HG03175 (cell line): ENCODE measurements around the gene NPM1.

Source experiments
- ATAC-seq: cut with Tn5 transposase; IDR thresholded peaks from one replicate; pipeline ENCODE4 v1.9.1; 2021; ENCODE audit warnings: mild to moderate bottlenecking, moderate library complexity; ENCODE audit not compliant: unreplicated experiment

The NPM1 gene

DNA sequence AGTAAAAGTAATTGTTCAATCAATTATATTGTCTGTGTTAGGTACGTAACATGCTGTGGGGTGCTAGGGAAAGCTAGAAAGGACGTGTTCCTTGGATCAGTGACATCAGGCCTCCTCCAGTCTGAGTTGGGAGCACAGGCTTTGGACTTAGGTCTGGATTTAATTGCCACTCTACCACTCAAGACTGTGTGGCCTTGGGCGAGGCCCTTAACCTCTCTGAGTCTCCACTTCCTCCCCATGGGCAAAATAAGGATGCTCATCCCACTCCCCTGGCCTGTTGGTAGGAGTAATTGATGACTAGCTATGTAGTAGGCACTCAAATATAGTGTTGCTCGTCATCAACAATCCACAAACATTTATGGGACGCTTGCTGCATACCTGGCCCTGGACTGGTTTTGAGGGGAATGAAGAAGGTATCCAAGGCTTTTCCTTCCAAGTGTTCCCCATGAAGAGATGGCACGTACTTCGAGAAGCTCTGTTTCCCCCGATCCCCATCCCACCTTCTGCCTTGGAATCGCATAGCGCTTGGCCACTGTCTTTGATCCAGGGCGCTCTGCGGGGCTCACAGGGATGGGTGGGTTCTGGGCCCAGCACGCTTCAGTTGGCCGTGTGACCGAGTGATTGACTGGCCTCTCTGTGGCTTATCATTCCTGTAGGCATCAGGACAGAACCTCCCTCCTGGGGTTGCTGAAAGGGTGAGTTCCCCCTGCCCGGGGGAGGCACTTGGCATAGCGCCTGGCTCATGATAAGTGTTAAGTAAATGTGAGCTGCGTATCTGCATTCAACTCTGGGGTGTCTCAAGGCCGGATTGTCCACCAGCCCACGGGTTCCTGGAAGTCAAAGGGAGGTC, 39.9 kb downstream of the NPM1 start:
- ATAC-seq: no peak

DNA sequence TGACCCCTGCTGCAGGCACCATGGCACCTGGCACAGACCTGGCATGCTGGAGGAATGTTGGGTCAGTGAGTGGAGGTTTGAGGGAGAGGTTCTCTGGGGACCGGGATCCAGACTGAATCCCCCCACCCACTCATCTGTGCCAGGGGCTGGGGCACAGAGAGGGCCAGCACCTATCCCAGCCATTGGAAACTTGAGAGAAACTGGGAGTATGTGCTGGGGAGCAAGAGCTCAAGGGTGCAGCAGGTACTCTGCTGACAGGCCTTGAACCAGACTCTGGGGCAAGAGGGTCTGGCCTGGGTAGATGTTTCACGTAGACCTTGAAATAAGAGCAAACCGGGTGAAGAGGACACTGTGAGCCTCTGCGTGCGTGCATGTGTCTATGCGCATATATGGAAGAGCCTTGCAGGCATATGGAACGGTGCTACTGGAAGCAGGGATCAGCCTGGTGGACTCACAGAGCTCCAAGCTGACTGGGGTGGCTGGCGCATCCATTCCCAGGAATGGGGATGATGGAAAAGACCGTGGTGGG, 40.6 kb downstream of the NPM1 start:
- no peak for ATAC-seq

- ATAC-seq: no peak
Observed at GRCh38 chr5:171428809-171429542, 41.3 kb downstream of the NPM1 start.

GRCh38 chr5:171429543-171429910, 41.9 kb downstream of the NPM1 start:
- no peak for ATAC-seq

GRCh38 chr5:171431251-171431777, 43.7 kb downstream of the NPM1 start:
- no peak for ATAC-seq

DNA sequence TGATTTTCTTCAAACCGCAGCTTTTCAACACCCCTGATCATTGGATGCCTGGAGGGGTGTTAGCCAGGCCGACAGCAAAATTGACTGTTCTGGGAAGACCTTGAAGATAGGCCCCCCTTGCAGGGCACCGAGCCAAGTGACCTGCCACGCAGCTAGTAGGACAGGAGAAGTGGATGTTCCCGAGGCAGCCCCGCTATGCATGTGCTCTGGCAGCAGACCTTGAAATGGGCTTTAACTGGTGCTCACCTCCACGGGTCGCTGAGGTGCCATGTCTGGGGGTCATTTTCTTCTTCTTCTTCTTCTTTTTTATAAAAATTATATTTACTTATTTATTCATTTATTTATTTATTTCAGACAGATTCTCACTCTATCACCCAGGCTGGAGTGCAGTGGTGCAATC, 44.4 kb downstream of the NPM1 start:
- no peak for ATAC-seq

DNA sequence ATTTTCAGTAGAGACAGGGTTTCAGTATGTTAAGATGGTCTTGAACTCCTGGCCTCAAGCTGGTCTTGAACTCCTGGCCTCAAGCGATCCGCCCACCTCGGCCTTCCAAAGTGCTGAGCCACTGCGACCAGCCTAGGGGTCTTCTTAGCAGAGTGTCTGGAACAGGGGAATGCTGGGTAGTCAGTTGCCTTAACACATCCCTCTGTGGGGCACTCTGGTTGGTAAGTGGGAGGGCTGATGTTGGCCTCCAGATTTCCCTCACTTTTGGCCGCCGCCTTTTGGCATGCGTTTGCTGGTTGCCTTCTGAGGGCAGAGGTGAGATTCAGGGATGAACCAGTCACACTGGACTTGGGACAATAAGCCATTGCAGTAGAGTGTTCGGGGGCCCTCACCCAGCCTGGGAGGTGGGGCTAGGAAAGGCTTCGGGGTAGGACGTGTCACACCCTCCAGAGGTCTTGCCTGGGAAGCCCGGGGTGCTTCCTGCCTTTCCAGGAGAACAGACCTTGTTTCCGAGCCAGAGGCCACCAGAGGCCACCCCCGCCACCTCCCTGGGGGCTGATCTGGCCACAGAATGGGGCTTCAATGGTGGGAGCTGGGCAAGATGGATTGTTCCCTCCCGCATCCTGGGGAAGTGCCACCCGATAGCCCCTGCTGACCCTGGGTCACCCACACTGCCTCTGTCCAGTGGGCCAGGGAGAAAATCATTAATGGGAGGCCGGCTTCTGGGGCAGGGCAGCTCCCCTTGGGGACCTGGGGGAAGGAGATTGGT, 45.1 kb downstream of the NPM1 start:
- ATAC-seq: no peak

GRCh38 chr5:171433352-171433698, 45.7 kb downstream of the NPM1 start:
- ATAC-seq: no peak

DNA sequence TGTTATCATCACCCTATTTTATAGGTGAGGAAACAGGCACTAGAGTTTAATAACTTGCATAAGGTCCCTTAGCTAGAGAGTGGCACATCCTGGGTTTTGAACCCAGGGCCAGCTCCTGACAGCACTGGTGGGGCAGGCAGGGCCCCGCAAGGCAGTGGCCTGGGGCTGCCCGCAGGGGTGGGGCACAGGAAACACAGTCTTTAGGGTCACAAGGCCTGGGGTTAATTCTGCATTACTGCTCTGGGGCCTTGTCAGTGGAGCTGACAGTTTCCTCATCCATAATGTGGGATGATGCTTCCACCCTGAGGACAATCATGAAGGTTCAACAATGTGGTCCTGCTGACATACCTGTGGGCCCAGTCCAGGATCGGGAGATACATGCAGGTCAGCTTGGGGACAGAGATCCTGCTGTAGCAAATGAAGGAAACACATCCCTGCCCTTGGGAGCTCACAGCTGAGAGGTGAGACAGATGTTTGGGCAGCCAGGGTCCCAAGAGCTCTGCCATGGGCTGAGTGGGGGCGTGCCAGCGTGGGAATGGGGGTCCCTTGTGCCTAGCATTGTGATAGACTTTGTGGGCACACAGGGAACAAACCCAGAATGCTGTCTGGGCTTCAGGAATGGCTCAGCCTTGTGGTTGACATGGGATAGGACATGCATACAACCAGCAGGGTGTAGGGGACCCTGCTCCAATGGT, 46.5 kb downstream of the NPM1 start:
- no peak for ATAC-seq

DNA sequence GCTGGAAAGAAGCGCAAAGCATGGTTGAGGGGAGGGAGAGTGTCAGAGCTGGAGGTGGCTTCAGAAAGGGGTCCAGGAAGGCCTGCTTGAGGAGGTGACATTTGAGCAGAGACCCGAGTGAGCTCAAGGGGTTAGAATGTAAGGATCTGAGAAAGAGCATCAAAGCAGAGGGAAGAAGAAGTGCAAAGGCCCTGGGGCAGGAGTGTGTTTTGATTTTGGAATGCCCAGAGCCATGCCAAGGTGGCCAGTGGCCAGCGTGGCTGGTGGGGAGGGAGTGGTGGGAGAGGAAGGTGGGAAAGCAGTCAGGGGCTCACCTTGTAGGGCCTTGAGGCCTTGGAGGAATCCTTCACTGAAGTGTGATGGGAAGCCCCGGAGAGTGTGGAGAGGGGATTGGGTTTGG, 47.2 kb downstream of the NPM1 start:
- ATAC-seq: no peak

GRCh38 chr5:171435908-171436307, 48.3 kb downstream of the NPM1 start:
- ATAC-seq: no peak

DNA sequence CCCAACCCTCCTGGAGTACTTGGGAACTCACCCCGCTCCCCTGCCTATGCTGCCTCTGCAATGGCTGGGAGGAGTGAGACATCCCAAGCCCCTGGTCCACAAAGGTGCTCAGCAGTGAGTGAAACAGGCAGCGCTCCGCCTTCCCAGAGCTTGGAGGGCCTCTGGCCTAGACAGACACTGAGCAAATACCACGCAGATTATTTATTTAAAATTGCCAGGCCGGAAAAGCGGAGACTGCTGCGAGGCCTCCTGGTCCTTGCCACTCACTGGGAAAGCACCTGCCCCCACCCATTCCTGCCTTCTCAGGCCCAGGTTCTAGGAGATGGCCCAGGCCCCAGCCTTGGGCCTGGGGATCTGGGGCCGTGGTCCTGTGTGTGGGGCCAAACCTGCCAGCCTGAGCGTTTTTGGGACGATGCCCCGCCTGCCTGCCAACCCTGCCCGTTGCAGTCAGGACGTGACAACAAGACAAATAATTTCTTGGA, 49.2 kb downstream of the NPM1 start:
- ATAC-seq: no peak

GRCh38 chr5:171437286-171437821, 49.7 kb downstream of the NPM1 start:
- ATAC-seq: no peak

GRCh38 chr5:171438738-171439137, 51.1 kb downstream of the NPM1 start:
- no peak for ATAC-seq

DNA sequence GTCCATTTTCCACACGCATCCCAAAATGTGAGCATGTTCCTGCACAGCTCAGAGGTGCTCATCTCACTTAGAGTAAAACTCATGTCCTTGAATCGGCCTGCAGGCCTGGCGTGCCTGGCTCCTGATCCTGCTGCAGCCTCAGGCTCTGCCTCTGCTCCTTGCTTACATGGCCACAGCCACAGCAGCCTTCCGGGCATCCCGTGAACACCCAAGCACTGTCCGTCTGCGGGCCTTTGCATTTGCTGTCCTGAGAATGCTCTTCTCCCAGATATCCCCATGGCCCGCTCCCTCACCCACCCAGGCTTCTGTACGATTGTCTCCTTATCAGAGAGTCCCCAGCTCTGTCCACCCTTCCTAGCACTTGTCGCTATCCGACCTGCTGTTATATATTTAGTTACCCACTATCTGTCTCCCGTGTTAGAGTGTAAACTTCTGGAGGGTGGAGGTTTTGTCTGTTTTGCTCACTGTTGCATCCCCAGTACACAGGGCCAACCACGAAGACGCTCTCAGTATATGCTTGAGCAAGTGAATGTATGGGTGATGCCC, 53.7 kb downstream of the NPM1 start:
- ATAC-seq: no peak

- ATAC-seq: no peak
Observed at GRCh38 chr5:171442287-171443042, 54.8 kb downstream of the NPM1 start.

GRCh38 chr5:171444582-171444981, 56.9 kb downstream of the NPM1 start:
- ATAC-seq: no peak

DNA sequence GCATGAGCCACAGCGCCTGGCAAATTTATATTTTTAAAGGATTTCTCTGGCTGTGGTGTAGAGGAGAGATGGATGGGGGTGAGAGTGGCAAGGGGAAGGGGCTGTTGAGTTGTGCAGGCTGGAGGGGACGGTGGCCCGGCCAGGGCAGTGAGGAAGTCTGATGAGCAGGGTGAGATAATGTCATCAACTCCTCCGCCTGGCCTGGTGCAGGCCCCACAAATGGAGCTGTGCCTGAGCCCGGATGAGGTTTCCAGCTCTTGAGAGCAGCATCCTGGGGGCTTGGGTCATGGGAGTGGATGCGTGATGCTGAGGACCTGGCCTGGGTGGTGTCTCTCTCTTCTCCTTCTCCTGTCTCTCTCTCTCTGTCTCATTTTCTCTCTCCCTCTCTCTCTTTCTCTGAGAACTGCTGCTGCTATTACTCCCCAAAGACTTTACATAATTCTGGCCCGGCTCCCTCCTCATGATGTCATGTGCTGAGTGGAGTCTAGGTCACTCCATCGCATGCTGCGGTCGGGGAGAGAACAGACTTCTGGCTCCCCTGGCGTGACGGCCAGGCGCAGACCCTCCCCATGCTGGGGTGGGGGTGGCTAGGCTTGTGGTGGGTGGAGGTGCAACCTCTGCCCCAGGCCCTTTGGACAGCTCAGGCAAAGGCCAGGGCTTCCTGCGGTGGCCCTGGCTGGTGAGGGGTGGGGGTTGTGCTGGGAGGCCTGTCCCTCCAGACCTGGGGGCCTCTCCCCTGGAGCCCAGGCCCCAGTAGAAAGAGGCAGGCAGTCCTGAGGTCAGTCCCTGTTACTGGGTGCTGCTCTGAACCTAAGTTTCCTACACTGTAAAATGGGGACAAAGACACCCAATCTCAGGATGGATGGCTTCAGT, 58.2 kb downstream of the NPM1 start:
- no peak for ATAC-seq
